GM12878 (cell line): ENCODE measurements around the gene PMF1. TPM values are rescaled to one million over a fixed set of nuclear protein-coding genes. Genes with fewer than 3 reads are reported as not detected.

Experiments used
- ATAC-seq: fragments of 200-7000 bp; cut with Tn5 transposase; 3 replicates; pipeline ENCODE4 v1.9.1; 2020; ENCODE audit warnings: mild to moderate bottlenecking, moderate library complexity
- BruUV-seq: library from RNA; stranded (reverse); fragments of 400-500 nt; replicated peaks from 2 replicates; lab custom pipeline; 2021; lab: Mats Ljungman, UMichigan
- CTCF ChIA-PET: fragments of 300-600 bp; sonication (Branson Sonifier 250); formaldehyde crosslinking; extraction: SDS; loops from one replicate; lab custom pipeline; 2021; ENCODE audit warnings: inconsistent platforms; lab: Yijun Ruan, JAX
- POLR2A ChIA-PET: fragments of 350-600 bp; formaldehyde crosslinking; extraction: SDS; loops from one replicate; lab custom pipeline; 2021; ENCODE audit warnings: inconsistent platforms; lab: Charles Lee
- RAD21 ChIA-PET: fragments of 300-600 bp; sonication (Branson Sonifier 250); formaldehyde crosslinking; loops from one replicate; lab custom pipeline; 2023; ENCODE audit warnings: antibody characterized with exemption; ENCODE audit not compliant: unreplicated experiment; lab: Charles Lee
- SMC1A ChIA-PET: fragments of 300-600 bp; sonication (Branson Sonifier 250); formaldehyde crosslinking; loops from one replicate; lab custom pipeline; 2023; ENCODE audit not compliant: unreplicated experiment, uncharacterized antibody; lab: Charles Lee
- DNase-seq: peaks from one replicate; pipeline ENCODE4 v3.0.0-alpha.2; 2011; ENCODE audit warnings: low read depth, low spot score
- FAIRE-seq: peaks from 3 replicates; lab custom pipeline; 2011; peaks lifted over from hg19 to GRCh38; lab: Jason Lieb, UNC
- H2AFZ ChIP-seq: 2 replicates; pipeline ENCODE4 v1.6.0; 2011; ENCODE audit warnings: low read depth, low read length, control low read depth; ENCODE audit not compliant: control insufficient read depth
- H3K27ac ChIP-seq: 2 replicates; pipeline ENCODE4 v1.5.1; 2011; ENCODE audit warnings: control low read depth; ENCODE audit not compliant: control insufficient read depth, insufficient read depth
- H3K27me3 ChIP-seq, 2 experiments: replicated peaks in 1 of 2; 2 replicates each; pipeline versions ENCODE4 v1.6.0 to v1.6.1; 2011; ENCODE audit warnings: low read length in 1 of 2; ENCODE audit not compliant: control insufficient read depth in 2 of 2, insufficient read depth in 2 of 2
- H3K36me3 ChIP-seq, 2 experiments: 2 replicates each; pipeline ENCODE4 v1.5.1; 2011; ENCODE audit warnings: low read length in 1 of 2; ENCODE audit not compliant: control insufficient read depth in 2 of 2, insufficient read depth in 2 of 2
- H3K4me1 ChIP-seq: 2 replicates; pipeline ENCODE4 v1.6.1; 2011; ENCODE audit warnings: mild to moderate bottlenecking, low read length, moderate library complexity, mixed read lengths; ENCODE audit not compliant: control insufficient read depth, insufficient read depth
- H3K4me2 ChIP-seq: 2 replicates; pipeline ENCODE4 v1.6.0; 2011; ENCODE audit warnings: control low read depth; ENCODE audit not compliant: control insufficient read depth, insufficient read depth
- H3K4me3 ChIP-seq: fragments of 200-600 bp; sonication (generic); 2 replicates; pipeline ENCODE4 v1.5.1; 2016
- H3K79me2 ChIP-seq: 2 replicates; pipeline ENCODE4 v1.6.0; 2011; ENCODE audit warnings: low read length; ENCODE audit not compliant: control insufficient read depth, insufficient read depth
- H3K9ac ChIP-seq: 2 replicates; pipeline ENCODE4 v1.8.0; 2011; ENCODE audit warnings: low read length, control low read depth, mixed read lengths; ENCODE audit not compliant: control insufficient read depth, insufficient read depth
- H3K9me3 ChIP-seq: replicated peaks from 3 replicates; pipeline ENCODE4 v1.5.1; 2011; ENCODE audit warnings: mild to moderate bottlenecking, low read length; ENCODE audit not compliant: control insufficient read depth, insufficient read depth
- H4K20me1 ChIP-seq: 2 replicates; pipeline ENCODE4 v1.6.0; 2011; ENCODE audit not compliant: control insufficient read depth, insufficient read depth
- MTA3 ChIP-seq: IDR thresholded peaks from 2 replicates; pipeline ENCODE4 v1.6.1; 2012; ENCODE audit warnings: low read length, inconsistent platforms, borderline replicate concordance
- POLR2A ChIP-seq: IDR thresholded peaks from 2 replicates; pipeline ENCODE4 v1.6.1; 2011; ENCODE audit warnings: low read depth, mild to moderate bottlenecking, low read length
- SMAD1 ChIP-seq: fragments of 450-650 bp; IDR thresholded peaks from 2 replicates; pipeline ENCODE4 v1.6.1; 2018; ENCODE audit warnings: mild to moderate bottlenecking, low read depth; ENCODE audit not compliant: partially characterized antibody
- WGBS: methylation state at CpG from one replicate; pipeline ENCODE4 v1.1.6; 2016; ENCODE audit warnings: low lambda C conversion rate; ENCODE audit not compliant: insufficient replicate concordance, insufficient coverage; ENCODE audit errors: missing lambda C conversion rate; 5-methylcytosine and 5-hydroxymethylcytosine counted together
- in situ Hi-C: fragments of 300-500 bp; cut with MboI; formaldehyde crosslinking; loops from 9 replicates; pipeline ENCODE4 v1.14.3; 2018; ENCODE audit warnings: mixed read lengths
- intact Hi-C: fragments of 100-400 bp; cut with micrococcal nuclease; formaldehyde crosslinking; loops from one replicate; pipeline ENCODE4 v1.14.2; 2022; ENCODE audit not compliant: unreplicated experiment
- polyA plus RNA-seq, 11 experiments: library from polyadenylated mRNA; depleted of rRNA in 4 of 11; unstranded in 6 of 11; stranded (reverse) in 5 of 11; fragments of >200 nt; fragmentation: Nextera tagmentation in 4 of 11; fragmentation: Illumina TruSeq in 1 of 11; extraction: Ambion mirVana in 4 of 11; extraction: Trizol in 1 of 11; gene quantifications; 1 replicate in 1 of 11; 2 replicates in 10 of 11; pipeline versions ENCODE4 v1.2.1 to v1.2.3, GENCODE V29; 2011 to 2016; ENCODE audit warnings: inconsistent platforms in 2 of 11, missing spikeins in 2 of 11, low read depth in 1 of 11
- total RNA-seq, 4 experiments: library from RNA; depleted of rRNA in 3 of 4; stranded (reverse); fragments of >200 nt in 3 of 4; fragmentation: Illumina TruSeq in 1 of 4; extraction: Trizol in 1 of 4; gene quantifications; 2 replicates each; pipeline versions ENCODE4 v1.2.1 to v1.2.3, GENCODE V29; 2013 to 2021
- TF ChIP-seq, protein P1 (sequence below): IDR thresholded peaks from 2 replicates; pipeline ENCODE4 v1.6.1; 2011; ENCODE audit warnings: borderline replicate concordance, low read depth, mild to moderate bottlenecking, moderate library complexity, low read length; ENCODE audit not compliant: insufficient read depth, poor library complexity, severe bottlenecking

PMF1 gene
- total and polyA plus RNA-seq, 10 of the 15 experiments (the other 5 are each of a cell fraction or from before 2014, with no cell fraction given) = 6.7 to 105 (median 67.3) TPM

DNA sequence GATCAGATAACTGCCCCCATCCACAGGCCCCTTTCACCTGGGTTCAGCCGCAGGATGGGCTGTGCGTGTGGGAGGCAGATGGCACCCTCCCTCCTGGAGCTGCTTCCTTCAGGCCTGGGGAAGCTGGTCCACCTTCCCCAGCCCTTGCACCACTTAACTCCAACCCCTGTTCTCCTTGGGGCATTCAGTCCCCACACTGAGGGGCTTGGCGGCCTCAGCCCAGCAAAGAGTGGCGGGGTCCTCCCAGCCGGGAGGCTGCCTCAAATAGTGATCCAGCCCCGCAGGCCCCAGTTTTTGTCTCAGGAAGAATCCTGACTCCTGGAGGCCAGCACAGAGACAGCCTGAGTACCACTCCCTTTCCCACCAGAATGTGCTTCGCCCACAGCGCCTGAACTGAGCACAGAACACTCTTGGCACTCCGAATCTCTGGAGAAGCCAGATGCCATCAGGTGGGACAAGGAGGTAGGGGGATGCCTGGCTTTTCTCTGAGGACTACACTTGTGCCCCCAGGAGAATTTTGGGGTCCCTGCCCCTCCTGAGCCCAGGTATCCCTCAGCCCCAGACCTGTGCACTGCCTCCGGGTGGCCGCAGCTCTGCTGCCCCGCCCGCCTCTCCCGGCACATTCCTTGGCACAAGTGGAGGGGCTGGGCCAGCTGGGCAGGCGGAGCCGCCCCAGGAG, 34.1 kb downstream of the PMF1 start:
- in situ Hi-C loops (no loop called here), intact Hi-C loops (no loop called here)
- H3K36me3 ChIP-seq = peaks cover 3 to 26% of the 10 kb centered on the region in 2 experiments
- no peaks in the 10 kb centered on the region for H3K79me2 ChIP-seq
- H3K4me1 ChIP-seq = peaks cover 13% of the 10 kb centered on the region
- FAIRE-seq = peak; percentile 61
- DNase-seq = no peak
- ChIA-PET CTCF (interaction anchor here (1.0 to 1.2 kb wide), 2 partner anchors 96 to 156 kb away, joined by 3 read pairs; no protein-coding TSS in a partner anchor), SMC1A (interaction anchor here (1.3 kb wide), 1 partner anchor 10 kb away, joined by 4 read pairs; no protein-coding TSS in a partner anchor), POLR2A (interaction anchor here (0.9 kb wide), 1 partner anchor 9 kb away, joined by 3 read pairs; no protein-coding TSS in a partner anchor), RAD21 (interaction anchor here (0.5 to 0.7 kb wide), 2 partner anchors 71 to 278 kb away, joined by 3 read pairs; no protein-coding TSS in a partner anchor)
- H3K27ac ChIP-seq = no peak overlapping the region
- H3K4me3 ChIP-seq = no peak overlapping the region
- no peaks in the 10 kb centered on the region for H3K27me3 ChIP-seq
- no peaks in the 10 kb centered on the region for H4K20me1 ChIP-seq
- no peak for ATAC-seq
- no TSS peak for BruUV-seq
- no peak overlapping the region for H3K9ac ChIP-seq
- no peak overlapping the region for H3K4me2 ChIP-seq
- TF ChIP-seq MTA3 (0 out of 2 replicates have a peak, but pooled peaks have one; percentile 25), POLR2A (peak; percentile 40), SMAD1 (no peak)
- TF ChIP-seq, protein P1, sequence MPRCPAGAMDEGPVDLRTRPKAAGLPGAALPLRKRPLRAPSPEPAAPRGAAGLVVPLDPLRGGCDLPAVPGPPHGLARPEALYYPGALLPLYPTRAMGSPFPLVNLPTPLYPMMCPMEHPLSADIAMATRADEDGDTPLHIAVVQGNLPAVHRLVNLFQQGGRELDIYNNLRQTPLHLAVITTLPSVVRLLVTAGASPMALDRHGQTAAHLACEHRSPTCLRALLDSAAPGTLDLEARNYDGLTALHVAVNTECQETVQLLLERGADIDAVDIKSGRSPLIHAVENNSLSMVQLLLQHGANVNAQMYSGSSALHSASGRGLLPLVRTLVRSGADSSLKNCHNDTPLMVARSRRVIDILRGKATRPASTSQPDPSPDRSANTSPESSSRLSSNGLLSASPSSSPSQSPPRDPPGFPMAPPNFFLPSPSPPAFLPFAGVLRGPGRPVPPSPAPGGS = peak; percentile 15
- WGBS = 81% methylated on average over 16 of the region's 16 CpGs
- H2AFZ ChIP-seq = no peak overlapping the region
- H3K9me3 ChIP-seq = no peaks in the 10 kb centered on the region
